Measurements from ENCODE around the gene GARNL3.

GRCh38 chr9:127300886-127301447, 36.4 kb downstream of the GARNL3 start:
- TF ChIP-seq, protein P1, sequence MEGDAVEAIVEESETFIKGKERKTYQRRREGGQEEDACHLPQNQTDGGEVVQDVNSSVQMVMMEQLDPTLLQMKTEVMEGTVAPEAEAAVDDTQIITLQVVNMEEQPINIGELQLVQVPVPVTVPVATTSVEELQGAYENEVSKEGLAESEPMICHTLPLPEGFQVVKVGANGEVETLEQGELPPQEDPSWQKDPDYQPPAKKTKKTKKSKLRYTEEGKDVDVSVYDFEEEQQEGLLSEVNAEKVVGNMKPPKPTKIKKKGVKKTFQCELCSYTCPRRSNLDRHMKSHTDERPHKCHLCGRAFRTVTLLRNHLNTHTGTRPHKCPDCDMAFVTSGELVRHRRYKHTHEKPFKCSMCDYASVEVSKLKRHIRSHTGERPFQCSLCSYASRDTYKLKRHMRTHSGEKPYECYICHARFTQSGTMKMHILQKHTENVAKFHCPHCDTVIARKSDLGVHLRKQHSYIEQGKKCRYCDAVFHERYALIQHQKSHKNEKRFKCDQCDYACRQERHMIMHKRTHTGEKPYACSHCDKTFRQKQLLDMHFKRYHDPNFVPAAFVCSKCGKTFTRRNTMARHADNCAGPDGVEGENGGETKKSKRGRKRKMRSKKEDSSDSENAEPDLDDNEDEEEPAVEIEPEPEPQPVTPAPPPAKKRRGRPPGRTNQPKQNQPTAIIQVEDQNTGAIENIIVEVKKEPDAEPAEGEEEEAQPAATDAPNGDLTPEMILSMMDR (conservative IDR thresholded peaks at IDR 0.05; ENCODE audit: low read depth in 2 of 2) = no peak
- no peak for TF ChIP-seq EZH2 (IDR thresholded peaks at IDR 0.05; ENCODE audit: low read depth, unreplicated experiment)
- TF ChIP-seq EZH2phosphoT487 (IDR thresholded peaks at IDR 0.05; ENCODE audit: unreplicated experiment) = no peak
